Raji (cell line): Measurements from ENCODE around the gene INTS6.

Experiments
- POLR2A ChIP-seq: IDR thresholded peaks from 2 replicates; pipeline ENCODE4 v1.6.1; 2011; ENCODE audit warnings: low read depth, low read length, control low read depth; ENCODE audit not compliant: insufficient read depth

INTS6 gene

GRCh38 chr13:51341791-51342190 lies 111.0 kb downstream of the INTS6 start:
- TF ChIP-seq POLR2A: no peak

- TF ChIP-seq POLR2A: no peak
These were observed 111.6 kb downstream of the INTS6 start for GRCh38 chr13:51341232-51341631.

- TF ChIP-seq POLR2A: no peak
These were observed 112.7 kb downstream of the INTS6 start for GRCh38 chr13:51339952-51340732.

- no peak for TF ChIP-seq POLR2A
These were observed 113.5 kb downstream of the INTS6 start, which contains the start of gene SERPINE3 for GRCh38 chr13:51339354-51339753. Gene SERPINE3, plus strand, starts transcription at chr13:51339691. Its CDS starts 1,401 bp downstream, at chr13:51341092.

GRCh38 chr13:51336746-51337145 lies 116.1 kb downstream of the INTS6 start:
- no peak for TF ChIP-seq POLR2A

GRCh38 chr13:51333826-51334225 lies 119.0 kb downstream of the INTS6 start:
- no peak for TF ChIP-seq POLR2A

GRCh38 chr13:51333421-51333820 lies 119.4 kb downstream of the INTS6 start:
- no peak for TF ChIP-seq POLR2A

- no peak for TF ChIP-seq POLR2A
These were observed 120.1 kb downstream of the INTS6 start for GRCh38 chr13:51332566-51333361.

- TF ChIP-seq POLR2A: no peak
These were observed 121.4 kb downstream of the INTS6 start for GRCh38 chr13:51331354-51331861.

- TF ChIP-seq POLR2A: no peak
These were observed 122.0 kb downstream of the INTS6 start for GRCh38 chr13:51330791-51331190.

GRCh38 chr13:51329606-51330005 lies 123.2 kb downstream of the INTS6 start:
- TF ChIP-seq POLR2A: no peak

GRCh38 chr13:51328488-51328887 lies 124.3 kb downstream of the INTS6 start:
- TF ChIP-seq POLR2A: no peak

GRCh38 chr13:51327961-51328360 lies 124.9 kb downstream of the INTS6 start:
- TF ChIP-seq POLR2A: no peak

GRCh38 chr13:51326777-51327176 lies 126.1 kb downstream of the INTS6 start:
- TF ChIP-seq POLR2A: no peak

GRCh38 chr13:51325837-51326236 lies 127.0 kb downstream of the INTS6 start:
- no peak for TF ChIP-seq POLR2A
